GM21619 (cell line): ENCODE data around the gene CACNA1E.

Experiments used
- ATAC-seq: cut with Tn5 transposase; IDR thresholded peaks from one replicate; pipeline ENCODE4 v1.9.1; 2021; ENCODE audit not compliant: unreplicated experiment

Gene CACNA1E

GRCh38 chr1:181482521-181483284 lies 614 bp upstream of the CACNA1E start:
- peak; percentile 32 for ATAC-seq

DNA sequence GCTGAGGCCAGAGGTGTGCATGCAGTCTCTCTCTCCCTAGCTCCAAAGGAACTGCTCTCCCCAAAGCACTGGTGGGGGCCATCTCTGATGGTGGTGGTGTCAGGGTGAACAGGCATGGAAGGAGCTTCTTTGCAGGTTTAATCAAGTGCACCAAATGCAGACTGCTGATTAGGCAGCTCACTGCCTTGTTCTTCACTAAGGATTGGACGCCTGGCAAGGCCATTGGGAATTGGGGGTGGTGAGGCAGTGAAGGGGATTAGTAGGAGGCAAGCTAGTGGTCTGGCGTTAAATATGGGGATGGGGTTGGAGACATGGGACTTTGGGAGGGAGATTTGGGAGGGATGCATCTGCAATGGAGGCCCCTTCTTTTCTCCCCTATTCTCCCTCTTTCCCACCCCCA lies 1.5 kb downstream of the CACNA1E start:
- no peak for ATAC-seq

- ATAC-seq: peak; percentile 51
Measured at GRCh38 chr1:181485287-181486097, 2.2 kb downstream of the CACNA1E start.

DNA sequence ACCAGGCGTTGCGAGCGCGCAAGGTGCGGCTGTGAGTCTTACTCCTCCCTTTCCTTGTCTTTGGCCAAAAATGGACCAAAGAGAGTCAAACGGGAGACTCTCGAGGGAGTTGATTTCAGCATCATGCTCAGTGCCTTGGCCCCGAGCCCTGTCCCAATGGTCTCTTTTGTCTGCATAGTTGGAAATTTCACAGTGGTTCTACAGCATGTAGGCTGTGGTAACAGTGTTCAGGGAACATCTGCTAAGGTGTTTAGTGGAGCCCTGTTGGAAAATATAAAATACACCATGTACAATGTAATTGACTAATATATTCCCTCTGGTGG lies 2.7 kb downstream of the CACNA1E start:
- no peak for ATAC-seq

- no peak for ATAC-seq
Measured at GRCh38 chr1:181488866-181489265, 5.5 kb downstream of the CACNA1E start.

- no peak for ATAC-seq
Measured at GRCh38 chr1:181490276-181490675, 7.0 kb downstream of the CACNA1E start.

DNA sequence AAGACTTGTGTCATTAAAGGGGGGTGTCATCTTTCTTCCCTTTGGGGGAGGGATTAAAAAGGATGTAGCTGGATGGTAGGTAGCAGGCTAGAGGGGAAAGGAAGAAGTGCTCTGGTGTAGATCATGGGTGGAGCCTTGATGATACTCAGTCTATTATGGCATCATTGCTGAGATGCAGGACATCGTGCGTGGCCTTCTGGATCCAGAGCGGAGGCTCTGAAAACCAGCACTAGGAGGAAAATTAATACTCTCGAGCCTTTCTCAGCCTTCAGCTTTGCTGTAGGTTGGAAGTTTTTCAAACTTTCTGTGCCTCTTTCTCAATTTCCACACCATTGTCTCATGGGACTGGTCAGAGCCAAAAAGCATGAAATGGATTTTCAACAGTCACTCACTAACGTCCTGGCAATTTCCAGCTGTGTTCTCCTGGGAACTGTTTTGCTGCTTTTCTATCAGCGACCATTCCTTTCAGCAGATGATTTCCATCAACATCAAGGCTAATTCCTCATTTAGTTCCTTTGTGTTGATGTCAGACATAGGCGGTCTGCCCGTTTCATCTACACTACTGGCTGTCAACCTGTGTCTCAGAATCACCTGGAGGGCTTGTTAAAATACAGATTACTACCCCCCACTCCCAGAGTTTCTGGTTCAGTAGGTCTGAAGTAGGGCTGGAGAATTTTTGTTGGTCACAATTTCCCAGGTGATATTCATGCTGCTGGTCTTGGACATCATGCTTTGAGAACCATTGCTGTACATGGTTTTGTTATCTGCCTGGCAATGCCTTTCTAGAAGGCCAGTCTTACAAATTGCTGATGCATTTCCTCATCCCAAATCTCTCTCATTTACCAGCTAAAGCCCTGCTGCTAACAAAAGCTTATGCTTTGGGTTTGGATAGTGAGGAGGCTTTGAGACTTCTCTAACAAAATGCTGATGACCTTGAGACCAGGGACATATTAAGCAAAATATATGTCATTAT lies 7.7 kb downstream of the CACNA1E start:
- ATAC-seq: no peak

- no peak for ATAC-seq
Measured at GRCh38 chr1:181493166-181493565, 9.8 kb downstream of the CACNA1E start.

GRCh38 chr1:181493885-181494284 lies 10.6 kb downstream of the CACNA1E start:
- no peak for ATAC-seq

- ATAC-seq: no peak
Measured at GRCh38 chr1:181496759-181497158, 13.4 kb downstream of the CACNA1E start.

DNA sequence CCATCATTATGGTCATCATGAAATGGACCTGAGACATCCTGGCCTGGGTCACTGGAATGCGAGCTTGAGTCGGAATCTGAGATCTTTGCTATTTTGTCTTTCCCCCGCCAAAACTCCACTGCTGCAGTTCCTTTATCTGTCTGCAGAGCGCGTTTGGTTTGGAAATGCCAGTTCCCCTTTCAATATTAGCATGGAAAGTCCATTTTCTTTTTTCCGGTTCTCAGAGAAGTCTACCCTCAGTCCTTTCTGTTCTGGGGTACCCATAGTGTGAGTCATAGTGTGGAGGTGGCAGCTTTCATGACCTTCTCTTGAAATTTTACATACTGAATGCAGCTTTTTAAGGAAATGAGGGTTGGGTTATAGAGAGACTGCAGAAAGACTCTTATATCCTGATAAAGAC lies 14.6 kb downstream of the CACNA1E start:
- no peak for ATAC-seq

DNA sequence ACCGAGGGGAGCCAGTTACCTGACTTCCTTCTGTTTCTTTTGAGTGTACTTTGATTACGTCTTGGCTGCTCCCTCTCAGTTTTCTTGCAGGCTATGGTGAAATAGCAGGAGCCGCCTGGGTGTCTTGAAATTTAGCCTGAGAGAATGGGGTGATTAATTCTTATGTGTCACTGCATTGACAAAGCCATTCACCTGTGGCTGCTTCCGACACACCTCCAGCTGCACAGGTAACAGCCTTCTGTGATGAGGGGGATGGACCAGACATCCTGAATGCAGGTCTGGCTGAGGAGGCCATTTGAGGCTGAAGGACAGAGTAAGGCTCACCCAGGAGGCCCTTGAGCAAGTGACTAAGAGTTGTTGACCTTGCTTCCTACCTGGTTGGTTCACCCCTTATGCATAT lies 16.5 kb downstream of the CACNA1E start:
- ATAC-seq: no peak

GRCh38 chr1:181500636-181501035 lies 17.3 kb downstream of the CACNA1E start:
- ATAC-seq: no peak

DNA sequence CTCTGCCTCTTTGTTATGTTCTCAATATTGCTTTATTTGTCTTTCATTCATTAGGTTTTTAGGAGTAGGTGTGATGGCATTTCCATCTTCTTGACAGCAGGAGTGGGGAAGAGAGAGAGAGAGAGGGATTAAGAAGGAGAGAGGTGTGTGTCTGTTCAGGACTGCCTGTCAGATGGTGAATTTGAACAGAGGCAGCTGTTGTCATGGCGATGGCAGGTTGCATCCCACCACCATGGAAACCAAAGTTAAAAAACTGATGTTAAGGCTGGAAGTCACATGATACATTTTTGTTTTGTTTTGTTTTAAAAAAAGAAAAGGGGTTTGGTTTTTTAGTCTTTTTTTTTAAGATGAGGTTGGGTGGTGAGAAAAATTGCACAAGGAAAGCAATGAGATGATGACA lies 18.3 kb downstream of the CACNA1E start:
- ATAC-seq: no peak

GRCh38 chr1:181503171-181503810 lies 20.0 kb downstream of the CACNA1E start:
- no peak for ATAC-seq

DNA sequence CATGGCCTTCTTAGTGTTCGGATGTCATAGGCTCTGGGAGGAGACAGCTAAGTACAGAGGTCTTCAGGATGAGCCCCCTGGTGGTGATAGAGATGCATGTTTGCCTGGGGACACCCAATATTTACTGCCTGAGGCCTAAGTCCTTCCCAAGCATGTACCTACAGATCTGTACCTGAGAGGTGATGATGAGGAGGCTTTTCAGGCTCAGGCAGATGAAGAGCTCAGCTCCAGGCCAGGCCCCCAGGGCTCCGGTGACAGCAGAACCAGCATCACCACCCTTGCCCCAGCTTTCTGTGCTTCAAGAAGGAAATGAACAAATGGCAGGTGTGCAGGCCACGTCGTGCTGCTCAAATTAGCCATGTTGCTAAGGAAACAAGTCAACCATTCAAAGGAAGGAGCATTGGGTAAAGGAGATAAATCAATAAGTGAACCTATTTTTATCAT lies 21.1 kb downstream of the CACNA1E start:
- ATAC-seq: peak; percentile 47

- ATAC-seq: no peak
Measured at GRCh38 chr1:181506563-181507353, 23.4 kb downstream of the CACNA1E start.

DNA sequence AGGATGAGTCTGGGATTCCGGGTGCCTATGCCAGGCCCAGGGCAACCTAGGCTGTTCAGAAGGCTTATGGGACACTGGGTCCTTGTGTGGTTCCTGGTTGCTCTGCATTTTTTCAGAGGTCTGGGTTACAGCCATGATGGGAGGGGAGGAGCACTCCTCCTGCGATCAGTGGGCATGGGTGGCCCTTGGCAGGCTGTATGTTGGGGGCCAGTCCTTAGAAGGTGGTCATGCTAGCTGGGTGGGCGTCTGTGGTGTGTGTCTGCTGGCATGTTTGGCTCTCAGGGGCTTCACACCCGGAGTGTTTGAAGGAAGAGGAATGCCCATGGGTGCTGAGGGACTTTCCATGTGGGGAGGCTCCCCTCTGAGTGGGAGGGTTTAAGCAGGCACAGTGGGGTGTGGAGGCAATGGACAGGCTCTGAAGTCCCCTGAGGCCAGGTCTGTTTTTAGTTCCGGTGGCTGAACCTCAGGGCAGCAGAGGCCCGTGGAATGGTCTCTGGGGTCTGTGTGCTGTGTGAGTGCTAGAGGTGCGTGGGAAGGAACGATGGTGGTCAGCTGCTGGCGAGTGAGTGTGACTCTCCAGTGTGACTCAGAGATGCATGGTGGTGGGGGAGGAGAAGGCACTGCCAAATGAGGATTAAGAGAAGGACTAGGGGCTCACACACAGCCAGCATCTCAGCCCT lies 25.3 kb downstream of the CACNA1E start:
- peak; percentile 35 for ATAC-seq

DNA sequence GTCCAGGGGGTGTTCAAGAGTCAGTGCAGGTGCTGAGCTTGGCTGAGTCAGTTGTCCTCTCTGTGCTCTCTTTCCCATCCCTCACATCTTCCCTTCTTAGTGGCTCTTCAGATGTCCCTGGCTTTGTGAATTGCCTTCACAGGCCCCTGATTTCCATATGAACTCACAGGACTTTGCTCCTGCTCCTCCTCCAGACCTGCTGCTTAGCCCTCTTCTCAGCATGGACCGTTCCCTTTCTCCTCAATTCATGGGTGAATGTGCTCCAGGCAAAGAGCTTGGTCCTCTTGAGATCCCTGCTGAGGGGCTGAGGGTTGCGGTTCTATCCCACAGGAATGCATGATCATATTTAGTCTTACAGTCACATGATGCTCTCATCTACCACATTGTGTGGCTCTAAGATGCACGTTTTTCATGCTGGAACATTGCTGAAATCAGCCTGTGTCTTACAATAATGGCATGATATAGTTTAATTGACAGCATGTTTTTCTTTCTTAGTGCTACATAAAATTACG lies 30.5 kb downstream of the CACNA1E start:
- ATAC-seq: no peak
